GM12878 (cell line): Measurements from ENCODE around the gene MXI1. TPM values are rescaled to one million over a fixed set of nuclear protein-coding genes. Genes with fewer than 3 reads are reported as not detected.

Experiments used
- BACH1 ChIP-seq: fragments of 450-650 bp; IDR thresholded peaks from 2 replicates; pipeline ENCODE4 v1.6.1; 2017; ENCODE audit warnings: mild to moderate bottlenecking, borderline replicate concordance
- CBX3 ChIP-seq: fragments of 200-600 bp; sonication (generic); IDR thresholded peaks from 2 replicates; pipeline ENCODE4 v1.6.1; 2016; ENCODE audit warnings: low read depth, borderline replicate concordance
- CREM ChIP-seq: IDR thresholded peaks from 2 replicates; pipeline ENCODE4 v1.6.1; 2014; ENCODE audit warnings: antibody characterized with exemption, low read depth
- GABPA ChIP-seq: IDR thresholded peaks from 2 replicates; pipeline ENCODE4 v1.6.1; 2014; ENCODE audit warnings: antibody characterized with exemption, low read depth, mild to moderate bottlenecking, inconsistent platforms
- IKZF2 ChIP-seq, 2 experiments: fragments of 450-650 bp; IDR thresholded peaks; 2 replicates each; pipeline ENCODE4 v1.6.1; 2017; ENCODE audit warnings: mild to moderate bottlenecking in 2 of 2, moderate library complexity in 2 of 2
- JUNB ChIP-seq: IDR thresholded peaks from 2 replicates; pipeline ENCODE4 v1.6.1; 2016; ENCODE audit warnings: antibody characterized with exemption, mild to moderate bottlenecking
- JUND ChIP-seq: IDR thresholded peaks from 2 replicates; pipeline ENCODE4 v1.6.1; 2012; ENCODE audit warnings: low read depth, mild to moderate bottlenecking, low read length, improper control_type of control experiment, moderate library complexity
- MEF2B ChIP-seq: fragments of 450-650 bp; IDR thresholded peaks from 2 replicates; pipeline ENCODE4 v1.6.1; 2018; ENCODE audit warnings: mild to moderate bottlenecking, moderate library complexity; ENCODE audit not compliant: partially characterized antibody, poor library complexity, severe bottlenecking
- MYB ChIP-seq: fragments of 150-350 bp; IDR thresholded peaks from 2 replicates; pipeline ENCODE4 v1.6.1; 2014; ENCODE audit warnings: mild to moderate bottlenecking, low read depth, low read length, borderline replicate concordance
- NFIC ChIP-seq: IDR thresholded peaks from 2 replicates; pipeline ENCODE4 v1.6.1; 2012; ENCODE audit warnings: low read depth, mild to moderate bottlenecking, inconsistent platforms, low read length, moderate library complexity
- POU2F2 ChIP-seq: IDR thresholded peaks from 3 replicates; pipeline ENCODE4 v1.6.1; 2011; ENCODE audit warnings: low read depth, mild to moderate bottlenecking, low read length, borderline replicate concordance
- RAD21 ChIP-seq: IDR thresholded peaks from 2 replicates; pipeline ENCODE4 v1.6.1; 2011; ENCODE audit warnings: mild to moderate bottlenecking, low read depth, low read length, moderate library complexity; ENCODE audit not compliant: insufficient read depth
- RUNX3 ChIP-seq: IDR thresholded peaks from 2 replicates; pipeline ENCODE4 v1.6.1; 2012; ENCODE audit warnings: low read length, inconsistent platforms
- SMARCA5 ChIP-seq: fragments of 450-650 bp; IDR thresholded peaks from 2 replicates; pipeline ENCODE4 v1.6.1; 2017; ENCODE audit warnings: mild to moderate bottlenecking
- SPI1 ChIP-seq: IDR thresholded peaks from 2 replicates; pipeline ENCODE4 v1.6.1; 2011; ENCODE audit warnings: low read depth, mild to moderate bottlenecking, low read length, moderate library complexity, borderline replicate concordance; ENCODE audit not compliant: insufficient read depth
- SRF ChIP-seq, 2 experiments: IDR thresholded peaks; 2 replicates each; pipeline ENCODE4 v1.6.1; 2011; ENCODE audit warnings: low read depth in 2 of 2, low read length in 2 of 2, mild to moderate bottlenecking in 1 of 2, moderate library complexity in 1 of 2
- STAT1 ChIP-seq: fragments of 450-650 bp; conservative IDR thresholded peaks from 2 replicates; pipeline ENCODE4 v1.6.1; 2014; ENCODE audit warnings: antibody characterized with exemption, mild to moderate bottlenecking
- SUZ12 ChIP-seq: fragments of 200-600 bp; sonication (generic); IDR thresholded peaks from one replicate; pipeline ENCODE4 v1.6.1; 2018; ENCODE audit warnings: antibody characterized with exemption, mild to moderate bottlenecking; ENCODE audit not compliant: unreplicated experiment
- TARDBP ChIP-seq: IDR thresholded peaks from 2 replicates; pipeline ENCODE4 v1.6.1; 2016; ENCODE audit warnings: borderline replicate concordance
- TBL1XR1 ChIP-seq: IDR thresholded peaks from 2 replicates; pipeline ENCODE4 v1.6.1; 2012; ENCODE audit warnings: low read depth, low read length, improper control_type of control experiment
- TCF3 ChIP-seq: IDR thresholded peaks from 2 replicates; pipeline ENCODE4 v1.6.1; 2012; ENCODE audit warnings: low read depth, mild to moderate bottlenecking, low read length, borderline replicate concordance; ENCODE audit not compliant: insufficient read depth
- ZNF622 ChIP-seq: fragments of 450-650 bp; IDR thresholded peaks from 2 replicates; pipeline ENCODE4 v1.6.1; 2017; ENCODE audit warnings: mild to moderate bottlenecking, inconsistent platforms
- ZSCAN29 ChIP-seq: fragments of 450-650 bp; IDR thresholded peaks from 2 replicates; pipeline ENCODE4 v1.6.1; 2017; ENCODE audit warnings: mild to moderate bottlenecking, moderate library complexity
- polyA plus RNA-seq, 11 experiments: library from polyadenylated mRNA; depleted of rRNA in 4 of 11; unstranded in 6 of 11; stranded (reverse) in 5 of 11; fragments of >200 nt; fragmentation: Nextera tagmentation in 4 of 11; fragmentation: Illumina TruSeq in 1 of 11; extraction: Ambion mirVana in 4 of 11; extraction: Trizol in 1 of 11; gene quantifications; 1 replicate in 1 of 11; 2 replicates in 10 of 11; pipeline versions ENCODE4 v1.2.1 to v1.2.3, GENCODE V29; 2011 to 2016; ENCODE audit warnings: inconsistent platforms in 2 of 11, missing spikeins in 2 of 11, low read depth in 1 of 11
- total RNA-seq, 4 experiments: library from RNA; depleted of rRNA in 3 of 4; stranded (reverse); fragments of >200 nt in 3 of 4; fragmentation: Illumina TruSeq in 1 of 4; extraction: Trizol in 1 of 4; gene quantifications; 2 replicates each; pipeline versions ENCODE4 v1.2.1 to v1.2.3, GENCODE V29; 2013 to 2021
- TF ChIP-seq, protein P1 (sequence below): IDR thresholded peaks from 2 replicates; pipeline ENCODE4 v1.6.1; 2011; ENCODE audit warnings: low read depth, mild to moderate bottlenecking, low read length, moderate library complexity, borderline replicate concordance; ENCODE audit errors: extremely low read depth
- TF ChIP-seq, protein P2 (sequence below): fragments of 450-650 bp; IDR thresholded peaks from 2 replicates; pipeline ENCODE4 v1.6.1; 2017; ENCODE audit warnings: antibody characterized with exemption, mild to moderate bottlenecking, moderate library complexity
- TF ChIP-seq, protein P3 (sequence below), 3 experiments: IDR thresholded peaks in 2 of 3; conservative IDR thresholded peaks in 1 of 3; 2 replicates each; pipeline ENCODE4 v1.5.1; 2011; ENCODE audit warnings: low read depth in 3 of 3, low read length in 3 of 3, mild to moderate bottlenecking in 3 of 3, control low read depth in 2 of 3, moderate library complexity in 2 of 3, inconsistent platforms in 1 of 3, mixed read lengths in 1 of 3; ENCODE audit not compliant: control insufficient read depth in 2 of 3, insufficient read depth in 1 of 3; ENCODE audit errors: extremely low read depth in 1 of 3

Gene MXI1
- total and polyA plus RNA-seq, 10 of the 15 experiments (the other 5 are each of a cell fraction or from before 2014, with no cell fraction given): 0.23 to 8.0 (median 0.41) TPM

DNA sequence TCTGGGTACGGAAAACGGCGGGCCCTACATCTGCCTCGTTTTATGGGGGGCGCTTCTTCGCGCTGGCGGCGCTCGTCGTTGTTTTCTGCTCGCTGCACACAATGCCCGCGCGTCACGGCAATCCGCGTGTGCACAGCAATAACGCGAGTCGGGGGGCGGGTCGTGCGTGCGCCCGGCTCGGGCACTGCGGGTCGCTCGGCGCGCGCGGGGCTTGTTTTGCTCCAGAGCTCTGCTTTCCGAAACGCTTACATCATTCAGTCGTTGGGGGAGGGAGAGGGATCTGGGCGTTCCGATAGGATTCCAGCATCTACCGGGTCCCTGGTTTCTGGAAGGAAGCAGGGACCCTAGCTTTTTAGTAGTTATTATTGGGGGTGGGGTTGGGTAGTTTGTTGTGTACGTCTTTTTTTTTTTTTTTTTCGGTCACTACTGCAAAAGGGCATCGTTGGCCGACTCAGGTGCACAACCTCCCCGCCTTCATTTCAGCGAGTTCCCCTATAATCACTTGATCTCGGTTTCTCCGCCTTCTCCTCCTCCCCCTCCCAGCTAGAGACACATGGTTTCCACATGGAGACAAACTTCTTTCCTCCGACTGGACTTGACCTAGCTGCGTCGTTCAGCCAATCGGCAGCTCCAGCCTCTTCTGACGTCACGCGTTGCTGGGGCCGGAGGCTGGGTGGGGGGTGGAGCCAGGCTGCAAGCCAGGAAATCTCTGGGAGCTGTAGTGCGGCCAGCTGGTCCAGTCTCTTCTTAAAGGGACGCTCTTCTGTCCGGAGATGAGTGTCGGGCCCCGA, 3.5 kb downstream of the MXI1 start (continued):
- no peak for TF ChIP-seq NFIC
- TF ChIP-seq ZNF622: no peak
- no peak for TF ChIP-seq IKZF2 (IDR thresholded peaks at IDR 0.05)
- TF ChIP-seq, protein P1, sequence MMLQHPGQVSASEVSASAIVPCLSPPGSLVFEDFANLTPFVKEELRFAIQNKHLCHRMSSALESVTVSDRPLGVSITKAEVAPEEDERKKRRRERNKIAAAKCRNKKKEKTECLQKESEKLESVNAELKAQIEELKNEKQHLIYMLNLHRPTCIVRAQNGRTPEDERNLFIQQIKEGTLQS: no peak
- TF ChIP-seq MEF2B: no peak
- TF ChIP-seq BACH1: peak; percentile 60; the same call in 1 of the 2 replicates
- no peak for TF ChIP-seq SUZ12
- TF ChIP-seq CBX3: no peak
- TF ChIP-seq JUNB: no peak
- no peak for TF ChIP-seq SPI1
- TF ChIP-seq CREM: peak; percentile 98
- no peak for TF ChIP-seq STAT1
- no peak for TF ChIP-seq SRF (IDR thresholded peaks at IDR 0.05; ENCODE audit: low read depth in 2 of 2, low read length in 2 of 2)
- no peak for TF ChIP-seq TARDBP
- TF ChIP-seq ZSCAN29: no peak
- no peak for TF ChIP-seq TBL1XR1
- no peak for TF ChIP-seq GABPA
- TF ChIP-seq, protein P2, sequence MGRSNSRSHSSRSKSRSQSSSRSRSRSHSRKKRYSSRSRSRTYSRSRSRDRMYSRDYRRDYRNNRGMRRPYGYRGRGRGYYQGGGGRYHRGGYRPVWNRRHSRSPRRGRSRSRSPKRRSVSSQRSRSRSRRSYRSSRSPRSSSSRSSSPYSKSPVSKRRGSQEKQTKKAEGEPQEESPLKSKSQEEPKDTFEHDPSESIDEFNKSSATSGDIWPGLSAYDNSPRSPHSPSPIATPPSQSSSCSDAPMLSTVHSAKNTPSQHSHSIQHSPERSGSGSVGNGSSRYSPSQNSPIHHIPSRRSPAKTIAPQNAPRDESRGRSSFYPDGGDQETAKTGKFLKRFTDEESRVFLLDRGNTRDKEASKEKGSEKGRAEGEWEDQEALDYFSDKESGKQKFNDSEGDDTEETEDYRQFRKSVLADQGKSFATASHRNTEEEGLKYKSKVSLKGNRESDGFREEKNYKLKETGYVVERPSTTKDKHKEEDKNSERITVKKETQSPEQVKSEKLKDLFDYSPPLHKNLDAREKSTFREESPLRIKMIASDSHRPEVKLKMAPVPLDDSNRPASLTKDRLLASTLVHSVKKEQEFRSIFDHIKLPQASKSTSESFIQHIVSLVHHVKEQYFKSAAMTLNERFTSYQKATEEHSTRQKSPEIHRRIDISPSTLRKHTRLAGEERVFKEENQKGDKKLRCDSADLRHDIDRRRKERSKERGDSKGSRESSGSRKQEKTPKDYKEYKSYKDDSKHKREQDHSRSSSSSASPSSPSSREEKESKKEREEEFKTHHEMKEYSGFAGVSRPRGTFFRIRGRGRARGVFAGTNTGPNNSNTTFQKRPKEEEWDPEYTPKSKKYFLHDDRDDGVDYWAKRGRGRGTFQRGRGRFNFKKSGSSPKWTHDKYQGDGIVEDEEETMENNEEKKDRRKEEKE: no peak
- TF ChIP-seq, protein P3, sequence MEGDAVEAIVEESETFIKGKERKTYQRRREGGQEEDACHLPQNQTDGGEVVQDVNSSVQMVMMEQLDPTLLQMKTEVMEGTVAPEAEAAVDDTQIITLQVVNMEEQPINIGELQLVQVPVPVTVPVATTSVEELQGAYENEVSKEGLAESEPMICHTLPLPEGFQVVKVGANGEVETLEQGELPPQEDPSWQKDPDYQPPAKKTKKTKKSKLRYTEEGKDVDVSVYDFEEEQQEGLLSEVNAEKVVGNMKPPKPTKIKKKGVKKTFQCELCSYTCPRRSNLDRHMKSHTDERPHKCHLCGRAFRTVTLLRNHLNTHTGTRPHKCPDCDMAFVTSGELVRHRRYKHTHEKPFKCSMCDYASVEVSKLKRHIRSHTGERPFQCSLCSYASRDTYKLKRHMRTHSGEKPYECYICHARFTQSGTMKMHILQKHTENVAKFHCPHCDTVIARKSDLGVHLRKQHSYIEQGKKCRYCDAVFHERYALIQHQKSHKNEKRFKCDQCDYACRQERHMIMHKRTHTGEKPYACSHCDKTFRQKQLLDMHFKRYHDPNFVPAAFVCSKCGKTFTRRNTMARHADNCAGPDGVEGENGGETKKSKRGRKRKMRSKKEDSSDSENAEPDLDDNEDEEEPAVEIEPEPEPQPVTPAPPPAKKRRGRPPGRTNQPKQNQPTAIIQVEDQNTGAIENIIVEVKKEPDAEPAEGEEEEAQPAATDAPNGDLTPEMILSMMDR (IDR thresholded peaks at IDR 0.05 in 2 of 3, conservative IDR thresholded peaks at IDR 0.05 in 1 of 3; ENCODE audit: control insufficient read depth in 2 of 3, extremely low read depth in 1 of 3, insufficient read depth in 1 of 3, low read depth in 3 of 3, low read length in 3 of 3): no peak
- TF ChIP-seq POU2F2: no peak
- no peak for TF ChIP-seq SMARCA5
- TF ChIP-seq RAD21: no peak
- TF ChIP-seq RUNX3: no peak
- TF ChIP-seq MYB: no peak
- peak; percentile 14; the same call in 1 of the 2 replicates for TF ChIP-seq JUND
- TF ChIP-seq TCF3: 0 out of 2 replicates have a peak, but pooled peaks have one; percentile 28
